ENCODE data around the gene THOC5.
"Not testable (repeated sequence)": the region's sequence is repeated elsewhere in the genome, so short reads cannot be mapped to it uniquely, and the experiment has no call there.

THOC5 gene

GRCh38 chr22:29552357-29552756 is 1.2 kb downstream of the THOC5 start:
- not testable (repeated sequence) for H3K27me3 ChIP-seq (ENCODE audit: control insufficient read depth, insufficient read depth, low read length); H3K36me3 ChIP-seq (ENCODE audit: control insufficient read depth, insufficient read depth, low read length); H3K9ac ChIP-seq (ENCODE audit: low read length); H3K4me1 ChIP-seq (ENCODE audit: control insufficient read depth, insufficient read depth, low read length); H3K9me3 ChIP-seq (ENCODE audit: control insufficient read depth, low read length); H3K4me3 ChIP-seq (ENCODE audit: low read length)

- Histone ChIP-seq H3K9ac (ENCODE audit: low read length) (no peak overlapping the region), H3K4me1 (ENCODE audit: control insufficient read depth, insufficient read depth, low read length) (peaks cover 6% of the 10 kb centered on the region), H3K36me3 (ENCODE audit: control insufficient read depth, insufficient read depth, low read length) (no peaks in the 10 kb centered on the region), H3K27me3 (ENCODE audit: control insufficient read depth, insufficient read depth, low read length) (no peaks in the 10 kb centered on the region), H3K4me3 (ENCODE audit: low read length) (no peak overlapping the region), H3K9me3 (ENCODE audit: control insufficient read depth, low read length) (no peaks in the 10 kb centered on the region)
Measured at GRCh38 chr22:29550005-29550404, 3.6 kb downstream of the THOC5 start.

DNA sequence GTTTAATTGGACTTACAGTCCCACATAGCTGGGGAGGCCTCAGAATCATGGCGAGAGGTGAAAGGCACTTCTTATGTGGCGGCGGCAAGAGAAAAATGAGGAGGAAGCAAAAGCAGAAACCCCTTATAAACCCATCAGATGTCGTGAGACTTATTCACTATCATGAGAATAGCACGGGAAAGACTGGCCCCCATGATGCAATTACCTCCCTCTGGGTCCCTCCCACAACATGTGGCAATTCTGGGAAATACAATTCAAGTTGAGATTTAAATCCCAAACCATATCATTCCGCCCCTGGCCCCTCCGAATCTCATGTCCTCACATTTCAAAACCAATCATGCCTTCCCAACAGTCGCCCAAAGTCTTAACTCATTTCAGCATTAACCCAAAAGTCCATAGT is 8.5 kb downstream of the THOC5 start:
- H3K4me3 ChIP-seq (ENCODE audit: low read length); H3K9me3 ChIP-seq (ENCODE audit: control insufficient read depth, low read length); H3K9ac ChIP-seq (ENCODE audit: low read length); H3K36me3 ChIP-seq (ENCODE audit: control insufficient read depth, insufficient read depth, low read length); H3K27me3 ChIP-seq (ENCODE audit: control insufficient read depth, insufficient read depth, low read length); H3K4me1 ChIP-seq (ENCODE audit: control insufficient read depth, insufficient read depth, low read length): not testable (repeated sequence)

GRCh38 chr22:29541845-29542244 is 11.7 kb downstream of the THOC5 start:
- Histone ChIP-seq H3K27me3 (ENCODE audit: control insufficient read depth, insufficient read depth, low read length) (no peaks in the 10 kb centered on the region), H3K4me3 (ENCODE audit: low read length) (no peak overlapping the region), H3K4me1 (ENCODE audit: control insufficient read depth, insufficient read depth, low read length) (no peaks in the 10 kb centered on the region), H3K36me3 (ENCODE audit: control insufficient read depth, insufficient read depth, low read length) (no peaks in the 10 kb centered on the region), H3K9ac (ENCODE audit: low read length) (no peak overlapping the region), H3K9me3 (ENCODE audit: control insufficient read depth, low read length) (no peaks in the 10 kb centered on the region)

- Histone ChIP-seq H3K9me3 (ENCODE audit: control insufficient read depth, low read length) (no peaks in the 10 kb centered on the region), H3K27me3 (ENCODE audit: control insufficient read depth, insufficient read depth, low read length) (no peaks in the 10 kb centered on the region), H3K4me1 (ENCODE audit: control insufficient read depth, insufficient read depth, low read length) (no peaks in the 10 kb centered on the region), H3K36me3 (ENCODE audit: control insufficient read depth, insufficient read depth, low read length) (no peaks in the 10 kb centered on the region), H3K9ac (ENCODE audit: low read length) (no peak overlapping the region), H3K4me3 (ENCODE audit: low read length) (no peak overlapping the region)
Measured at GRCh38 chr22:29539105-29539504, 14.5 kb downstream of the THOC5 start.

GRCh38 chr22:29536411-29536810 is 17.1 kb downstream of the THOC5 start:
- no peaks in the 10 kb centered on the region for H3K4me1 ChIP-seq (ENCODE audit: control insufficient read depth, insufficient read depth, low read length)

GRCh38 chr22:29531419-29531818 is 22.1 kb downstream of the THOC5 start:
- Histone ChIP-seq H3K9ac (ENCODE audit: low read length) (no peak overlapping the region), H3K27me3 (ENCODE audit: control insufficient read depth, insufficient read depth, low read length) (no peaks in the 10 kb centered on the region), H3K4me1 (ENCODE audit: control insufficient read depth, insufficient read depth, low read length) (no peaks in the 10 kb centered on the region), H3K9me3 (ENCODE audit: control insufficient read depth, low read length) (no peaks in the 10 kb centered on the region), H3K4me3 (ENCODE audit: low read length) (no peak overlapping the region), H3K36me3 (ENCODE audit: control insufficient read depth, insufficient read depth, low read length) (peaks cover 14% of the 10 kb centered on the region)

More at GRCh38 chr22:29536411-29536810, 17.1 kb downstream of the THOC5 start:
- H3K9me3 ChIP-seq (ENCODE audit: control insufficient read depth, low read length) = no peaks in the 10 kb centered on the region
- no peaks in the 10 kb centered on the region for H3K27me3 ChIP-seq (ENCODE audit: control insufficient read depth, insufficient read depth, low read length)
- H3K36me3 ChIP-seq (ENCODE audit: control insufficient read depth, insufficient read depth, low read length) = peaks cover 4% of the 10 kb centered on the region
- no peak overlapping the region for H3K9ac ChIP-seq (ENCODE audit: low read length)
- H3K4me3 ChIP-seq (ENCODE audit: low read length) = no peak overlapping the region

DNA sequence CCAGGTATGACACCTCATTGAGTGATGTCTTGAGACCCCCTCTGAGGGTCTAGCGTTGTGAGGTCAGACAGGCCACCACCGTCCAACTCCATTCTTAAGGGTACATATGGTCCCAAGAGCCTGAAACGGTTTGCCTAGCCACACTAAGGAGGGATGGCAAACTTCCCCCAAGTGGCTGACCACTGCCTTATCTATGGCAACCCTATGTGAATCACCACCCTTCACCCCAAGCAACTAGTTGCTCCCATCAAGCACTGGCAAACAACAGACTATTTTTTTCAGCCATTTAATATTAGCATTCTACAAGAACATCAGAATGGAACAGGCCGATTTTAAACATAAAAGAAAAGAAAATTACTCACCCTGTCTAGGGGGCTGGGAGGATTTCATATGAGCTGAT is 22.8 kb downstream of the THOC5 start:
- no peaks in the 10 kb centered on the region for H3K9me3 ChIP-seq (ENCODE audit: control insufficient read depth, low read length)
- peaks cover 14% of the 10 kb centered on the region for H3K36me3 ChIP-seq (ENCODE audit: control insufficient read depth, insufficient read depth, low read length)
- no peak overlapping the region for H3K4me3 ChIP-seq (ENCODE audit: low read length)

GRCh38 chr22:29528144-29528543 is 25.4 kb downstream of the THOC5 start:
- no peaks in the 10 kb centered on the region for H3K9me3 ChIP-seq (ENCODE audit: control insufficient read depth, low read length)
- no peak overlapping the region for H3K4me3 ChIP-seq (ENCODE audit: low read length)
- no peaks in the 10 kb centered on the region for H3K27me3 ChIP-seq (ENCODE audit: control insufficient read depth, insufficient read depth, low read length)
- peaks cover 17% of the 10 kb centered on the region for H3K36me3 ChIP-seq (ENCODE audit: control insufficient read depth, insufficient read depth, low read length)
- H3K9ac ChIP-seq (ENCODE audit: low read length) = no peak overlapping the region
- no peaks in the 10 kb centered on the region for H3K4me1 ChIP-seq (ENCODE audit: control insufficient read depth, insufficient read depth, low read length)

More for the DNA sequence above, 22.8 kb downstream of the THOC5 start:
- Histone ChIP-seq H3K4me1 (ENCODE audit: control insufficient read depth, insufficient read depth, low read length) (no peaks in the 10 kb centered on the region), H3K27me3 (ENCODE audit: control insufficient read depth, insufficient read depth, low read length) (no peaks in the 10 kb centered on the region), H3K9ac (ENCODE audit: low read length) (no peak overlapping the region)

- Histone ChIP-seq H3K9ac (ENCODE audit: low read length) (no peak overlapping the region), H3K9me3 (ENCODE audit: control insufficient read depth, low read length) (no peaks in the 10 kb centered on the region), H3K4me3 (ENCODE audit: low read length) (no peak overlapping the region), H3K4me1 (ENCODE audit: control insufficient read depth, insufficient read depth, low read length) (no peaks in the 10 kb centered on the region), H3K36me3 (ENCODE audit: control insufficient read depth, insufficient read depth, low read length) (peaks cover 12% of the 10 kb centered on the region), H3K27me3 (ENCODE audit: control insufficient read depth, insufficient read depth, low read length) (no peaks in the 10 kb centered on the region)
Measured at GRCh38 chr22:29524442-29525191, 28.9 kb downstream of the THOC5 start.

DNA sequence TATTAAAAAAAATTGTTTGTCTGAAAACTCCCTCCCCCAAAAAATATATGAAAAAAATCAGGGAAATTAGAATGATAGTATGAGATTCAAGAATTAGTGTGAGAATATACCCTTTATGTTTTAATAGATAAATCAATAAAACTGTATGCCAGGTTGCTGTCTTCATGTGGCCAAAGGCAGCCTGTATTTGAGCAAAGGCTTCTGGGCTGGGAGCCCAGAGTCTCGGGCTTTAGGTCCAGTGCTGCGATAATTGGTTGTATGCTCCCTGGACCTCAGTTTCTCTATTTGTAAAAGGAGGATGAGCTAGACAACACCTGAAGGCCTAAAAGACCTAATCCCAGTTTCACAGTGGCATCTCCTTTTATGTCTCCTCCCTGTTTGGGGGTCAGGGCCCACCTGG is 29.8 kb downstream of the THOC5 start:
- H3K9ac ChIP-seq (ENCODE audit: low read length) = no peak overlapping the region
- H3K36me3 ChIP-seq (ENCODE audit: control insufficient read depth, insufficient read depth, low read length) = peaks cover 13% of the 10 kb centered on the region
- no peak overlapping the region for H3K4me3 ChIP-seq (ENCODE audit: low read length)
- no peaks in the 10 kb centered on the region for H3K9me3 ChIP-seq (ENCODE audit: control insufficient read depth, low read length)
- H3K27me3 ChIP-seq (ENCODE audit: control insufficient read depth, insufficient read depth, low read length) = no peaks in the 10 kb centered on the region
- H3K4me1 ChIP-seq (ENCODE audit: control insufficient read depth, insufficient read depth, low read length) = no peaks in the 10 kb centered on the region

DNA sequence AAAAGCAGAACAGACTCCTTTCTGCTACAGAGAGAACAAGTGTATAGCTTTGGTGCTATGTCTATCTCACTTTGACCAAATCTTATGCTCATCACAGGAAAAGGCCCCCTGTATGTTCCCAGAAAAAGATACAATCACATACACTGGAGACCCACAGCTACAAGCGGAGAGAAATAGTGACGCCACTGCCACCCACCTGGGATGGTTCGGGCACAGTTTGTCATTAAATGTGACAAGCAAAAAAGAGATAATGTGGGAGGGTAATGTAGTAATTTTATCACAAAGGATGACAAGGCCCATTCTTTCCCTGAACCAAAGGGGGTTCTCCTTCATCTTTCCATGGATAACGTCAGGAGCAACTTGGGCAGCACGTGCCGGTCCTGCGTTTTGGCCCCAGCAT is 32.0 kb downstream of the THOC5 start:
- peaks cover 18% of the 10 kb centered on the region for H3K36me3 ChIP-seq (ENCODE audit: control insufficient read depth, insufficient read depth, low read length)

GRCh38 chr22:29520851-29521250 is 32.7 kb downstream of the THOC5 start:
- Histone ChIP-seq H3K9ac (ENCODE audit: low read length) (no peak overlapping the region), H3K27me3 (ENCODE audit: control insufficient read depth, insufficient read depth, low read length) (no peaks in the 10 kb centered on the region), H3K36me3 (ENCODE audit: control insufficient read depth, insufficient read depth, low read length) (peaks cover 18% of the 10 kb centered on the region), H3K9me3 (ENCODE audit: control insufficient read depth, low read length) (no peaks in the 10 kb centered on the region), H3K4me3 (ENCODE audit: low read length) (no peak overlapping the region), H3K4me1 (ENCODE audit: control insufficient read depth, insufficient read depth, low read length) (no peaks in the 10 kb centered on the region)

More for the DNA sequence above, 32.0 kb downstream of the THOC5 start:
- no peak overlapping the region for H3K4me3 ChIP-seq (ENCODE audit: low read length)
- H3K4me1 ChIP-seq (ENCODE audit: control insufficient read depth, insufficient read depth, low read length) = no peaks in the 10 kb centered on the region
- no peaks in the 10 kb centered on the region for H3K9me3 ChIP-seq (ENCODE audit: control insufficient read depth, low read length)
- H3K9ac ChIP-seq (ENCODE audit: low read length) = no peak overlapping the region
- H3K27me3 ChIP-seq (ENCODE audit: control insufficient read depth, insufficient read depth, low read length) = no peaks in the 10 kb centered on the region
